H9 (cell line): ENCODE results near the gene FXYD4. TPM values are rescaled to one million over a fixed set of nuclear protein-coding genes. Genes with fewer than 3 reads are reported as not detected.

ENCODE experiments used
- DNase-seq: peaks from one replicate; pipeline ENCODE4 v3.0.0-alpha.2; 2017
- H2AFZ ChIP-seq: one replicate; pipeline ENCODE4 v1.6.1; 2013; ENCODE audit warnings: mild to moderate bottlenecking, low read length, control low read depth, moderate library complexity
- H2AK5ac ChIP-seq: 2 replicates; pipeline ENCODE4 v1.6.1; 2013; ENCODE audit warnings: low read length, control low read depth, mixed read lengths; ENCODE audit not compliant: insufficient read length
- H2BK120ac ChIP-seq: one replicate; pipeline ENCODE4 v1.6.1; 2013; ENCODE audit warnings: low read depth, mild to moderate bottlenecking, low read length, control low read depth, inconsistent platforms; ENCODE audit not compliant: poor library complexity, severe bottlenecking
- H2BK12ac ChIP-seq: 2 replicates; pipeline ENCODE4 v1.6.1; 2013; ENCODE audit warnings: low read length, control low read depth, mixed read lengths, low read depth; ENCODE audit not compliant: insufficient read length
- H2BK15ac ChIP-seq: 2 replicates; pipeline ENCODE4 v1.6.1; 2013; ENCODE audit warnings: low read depth, low read length, control low read depth
- H2BK20ac ChIP-seq: one replicate; pipeline ENCODE4 v1.6.1; 2013; ENCODE audit warnings: low read depth, mild to moderate bottlenecking, low read length, control low read depth, inconsistent platforms; ENCODE audit not compliant: poor library complexity, severe bottlenecking
- H2BK5ac ChIP-seq: 2 replicates; pipeline ENCODE4 v1.6.1; 2013; ENCODE audit warnings: low read length, control low read depth, mixed read lengths; ENCODE audit not compliant: insufficient read length
- H3K14ac ChIP-seq: 2 replicates; pipeline ENCODE4 v1.6.1; 2013; ENCODE audit warnings: low read length, control low read depth; ENCODE audit not compliant: insufficient read depth
- H3K18ac ChIP-seq: 2 replicates; pipeline ENCODE4 v1.6.1; 2013; ENCODE audit warnings: low read depth, mild to moderate bottlenecking, mixed read lengths, low read length, control low read depth; ENCODE audit not compliant: insufficient read length
- H3K23ac ChIP-seq: 2 replicates; pipeline ENCODE4 v1.6.1; 2013; ENCODE audit warnings: low read length, control low read depth, mixed read lengths, low read depth; ENCODE audit not compliant: insufficient read length
- H3K23me2 ChIP-seq: 2 replicates; pipeline ENCODE4 v1.6.1; 2013; ENCODE audit warnings: low read depth, mild to moderate bottlenecking, mixed read lengths, low read length, control low read depth; ENCODE audit not compliant: insufficient read length, poor library complexity, severe bottlenecking
- H3K27ac ChIP-seq: 2 replicates; pipeline ENCODE4 v1.5.1; 2013; ENCODE audit warnings: low read length, control low read depth, mixed read lengths, low read depth; ENCODE audit not compliant: insufficient read length
- H3K27me3 ChIP-seq: 2 replicates; pipeline ENCODE4 v1.6.1; 2013; ENCODE audit warnings: low read length, control low read depth, inconsistent platforms; ENCODE audit not compliant: insufficient read depth
- H3K4ac ChIP-seq: 2 replicates; pipeline ENCODE4 v1.6.1; 2013; ENCODE audit warnings: low read depth, mild to moderate bottlenecking, control low read depth, inconsistent platforms, low read length, moderate library complexity
- H3K4me1 ChIP-seq: 2 replicates; pipeline ENCODE4 v1.6.1; 2013; ENCODE audit warnings: low read length, control low read depth, inconsistent platforms; ENCODE audit not compliant: insufficient read depth
- H3K4me2 ChIP-seq: 2 replicates; pipeline ENCODE4 v1.6.1; 2013; ENCODE audit warnings: low read length, control low read depth, mixed read lengths; ENCODE audit not compliant: insufficient read length, insufficient read depth
- H3K56ac ChIP-seq: 2 replicates; pipeline ENCODE4 v1.6.1; 2013; ENCODE audit warnings: low read depth, mild to moderate bottlenecking, mixed read lengths, low read length, control low read depth; ENCODE audit not compliant: insufficient read length
- H3K79me1 ChIP-seq: 2 replicates; pipeline ENCODE4 v1.6.1; 2013; ENCODE audit warnings: low read depth, mild to moderate bottlenecking, moderate library complexity, low read length, control low read depth, inconsistent platforms; ENCODE audit not compliant: insufficient read depth, poor library complexity, severe bottlenecking
- H3K79me2 ChIP-seq: 2 replicates; pipeline ENCODE4 v1.6.1; 2013; ENCODE audit warnings: low read length, control low read depth, inconsistent platforms; ENCODE audit not compliant: insufficient read depth
- H3K9ac ChIP-seq: 2 replicates; pipeline ENCODE4 v1.6.1; 2013; ENCODE audit warnings: low read length, control low read depth, mixed read lengths; ENCODE audit not compliant: insufficient read length; ENCODE audit errors: extremely low read depth
- H3K9me3 ChIP-seq: one replicate; pipeline ENCODE4 v1.6.1; 2013; ENCODE audit warnings: low read depth, low read length, inconsistent platforms; ENCODE audit not compliant: control insufficient read depth
- H3T11ph ChIP-seq: one replicate; pipeline ENCODE4 v1.6.1; 2013; ENCODE audit warnings: mild to moderate bottlenecking, low read length, control low read depth, inconsistent platforms
- H4K20me1 ChIP-seq: one replicate; pipeline ENCODE4 v1.6.1; 2013; ENCODE audit not compliant: control insufficient read depth, insufficient read length, insufficient read depth
- H4K5ac ChIP-seq: 2 replicates; pipeline ENCODE4 v1.6.1; 2013; ENCODE audit warnings: low read depth, mild to moderate bottlenecking, mixed read lengths, low read length, control low read depth; ENCODE audit not compliant: insufficient read length
- H4K8ac ChIP-seq: replicated peaks from 2 replicates; pipeline ENCODE4 v1.6.1; 2013; ENCODE audit warnings: low read length, control low read depth, mixed read lengths, low read depth; ENCODE audit not compliant: insufficient read length
- H4K91ac ChIP-seq: 2 replicates; pipeline ENCODE4 v1.6.1; 2013; ENCODE audit warnings: low read depth, mild to moderate bottlenecking, moderate library complexity, mixed read lengths, low read length, control low read depth; ENCODE audit not compliant: insufficient read length
- H3K27ac Mint-ChIP-seq, 3 experiments: 2 replicates in 2 of 3; 3 replicates in 1 of 3; pipeline ENCODE4 v1.8.0; 2020 to 2021; ENCODE audit warnings: mixed read lengths in 3 of 3, mild to moderate bottlenecking in 1 of 3, moderate library complexity in 1 of 3
- H3K27me3 Mint-ChIP-seq: 2 replicates; pipeline ENCODE4 v1.8.0; 2021; ENCODE audit warnings: low read depth, mild to moderate bottlenecking, moderate library complexity, mixed read lengths
- H3K36me3 Mint-ChIP-seq, 3 experiments: 2 replicates in 2 of 3; 3 replicates in 1 of 3; pipeline ENCODE4 v1.8.0; 2020 to 2021; ENCODE audit warnings: low read depth in 3 of 3, mixed read lengths in 3 of 3; ENCODE audit not compliant: insufficient read depth in 1 of 3
- H3K4me1 Mint-ChIP-seq, 2 experiments: 2 replicates each; pipeline ENCODE4 v1.8.0; 2020; ENCODE audit warnings: mixed read lengths in 2 of 2
- H3K4me3 Mint-ChIP-seq, 2 experiments: 2 replicates in 1 of 2; 3 replicates in 1 of 2; pipeline ENCODE4 v1.8.0; 2020 to 2021; ENCODE audit warnings: mild to moderate bottlenecking in 2 of 2, mixed read lengths in 2 of 2, moderate library complexity in 1 of 2
- H3K9me3 Mint-ChIP-seq, 2 experiments: 2 replicates in 1 of 2; 3 replicates in 1 of 2; pipeline ENCODE4 v1.8.0; 2020; ENCODE audit warnings: mild to moderate bottlenecking in 2 of 2, mixed read lengths in 2 of 2, moderate library complexity in 1 of 2
- CTCF ChIP-seq: fragments of 200-600 bp; sonication (generic); conservative IDR thresholded peaks from 3 replicates; pipeline ENCODE4 v1.8.0; 2021; ENCODE audit warnings: antibody characterized with exemption, mild to moderate bottlenecking
- WGBS: extraction: QIAGEN DNeasy Blood & Tissue Kit; methylation state at CpG from one replicate; pipeline ENCODE4 v1.1.7; 2013; ENCODE audit warnings: missing lambda C conversion rate, low lambda C conversion rate, mixed read lengths; ENCODE audit not compliant: insufficient read length; ENCODE audit errors: extremely low coverage; 5-methylcytosine and 5-hydroxymethylcytosine counted together
- total RNA-seq: library from RNA; stranded (reverse); gene quantifications from 2 replicates; pipeline ENCODE4 v1.2.1, GENCODE V29; 2021

The FXYD4 gene
- total RNA-seq, 1 experiment from 2014 or later, result not detected

GRCh38 chr10:43324876-43325275 is 46.6 kb upstream of the FXYD4 start:
- H3K79me2 ChIP-seq, result no peaks in the 10 kb centered on the region
- H2AFZ ChIP-seq, result no peak overlapping the region
- H3K4me1 Mint-ChIP-seq, result peaks cover 31 to 32% of the 10 kb centered on the region in 2 experiments
- H2BK15ac ChIP-seq, result no peak overlapping the region
- no peak for DNase-seq
- H3K4ac ChIP-seq, result no peak overlapping the region
- no peak overlapping the region for H3K9ac ChIP-seq
- no peak for TF ChIP-seq CTCF
- H3K18ac ChIP-seq, result no peak overlapping the region
- peaks cover 0 to 7% (median 4%) of the 10 kb centered on the region in 3 experiments; a peak in 2 of 7 replicates for H3K36me3 Mint-ChIP-seq
- no peaks in the 10 kb centered on the region for H3K79me1 ChIP-seq
- no CpG with 5 or more reads among the region's 3 CpGs for WGBS
- no peaks in the 10 kb centered on the region for H3K9me3 ChIP-seq
- no peak overlapping the region for H3K14ac ChIP-seq
- H2BK5ac ChIP-seq, result no peak overlapping the region
- H4K8ac ChIP-seq, result no peak overlapping the region
- no peaks in the 10 kb centered on the region for H3K27me3 ChIP-seq
- no peak overlapping the region for H3K4me3 Mint-ChIP-seq
- no peak overlapping the region for H2BK120ac ChIP-seq
- no peak overlapping the region for H3K56ac ChIP-seq
- H3K9me3 Mint-ChIP-seq, result peaks cover 3 to 5% of the 10 kb centered on the region in 2 experiments; a peak in 4 of 5 replicates
- H2BK12ac ChIP-seq, result no peak overlapping the region
- H2BK20ac ChIP-seq, result no peak overlapping the region
- no peaks in the 10 kb centered on the region; the same call in 1 of the 2 replicates for H3K4me1 ChIP-seq
- H2AK5ac ChIP-seq, result no peak overlapping the region
- H4K5ac ChIP-seq, result no peak overlapping the region
- no peak overlapping the region for H3K27ac ChIP-seq
- H3K4me2 ChIP-seq, result no peak overlapping the region
- no peak overlapping the region for H3T11ph ChIP-seq
- no peaks in the 10 kb centered on the region for H4K20me1 ChIP-seq
- no peak overlapping the region for H3K27ac Mint-ChIP-seq
- no peak overlapping the region for H4K91ac ChIP-seq
- peaks cover 6% of the 10 kb centered on the region for H3K27me3 Mint-ChIP-seq
- H3K23ac ChIP-seq, result no peak overlapping the region
- no peaks in the 10 kb centered on the region for H3K23me2 ChIP-seq
